Measurements from ENCODE around the gene TIMMDC1.
A peak's percentile ranks its signal among the peaks of the same experiment; 100 is the strongest.
"Not testable (repeated sequence)": the region's sequence is repeated elsewhere in the genome, so short reads cannot be mapped to it uniquely, and the experiment has no call there.

Gene TIMMDC1

DNA sequence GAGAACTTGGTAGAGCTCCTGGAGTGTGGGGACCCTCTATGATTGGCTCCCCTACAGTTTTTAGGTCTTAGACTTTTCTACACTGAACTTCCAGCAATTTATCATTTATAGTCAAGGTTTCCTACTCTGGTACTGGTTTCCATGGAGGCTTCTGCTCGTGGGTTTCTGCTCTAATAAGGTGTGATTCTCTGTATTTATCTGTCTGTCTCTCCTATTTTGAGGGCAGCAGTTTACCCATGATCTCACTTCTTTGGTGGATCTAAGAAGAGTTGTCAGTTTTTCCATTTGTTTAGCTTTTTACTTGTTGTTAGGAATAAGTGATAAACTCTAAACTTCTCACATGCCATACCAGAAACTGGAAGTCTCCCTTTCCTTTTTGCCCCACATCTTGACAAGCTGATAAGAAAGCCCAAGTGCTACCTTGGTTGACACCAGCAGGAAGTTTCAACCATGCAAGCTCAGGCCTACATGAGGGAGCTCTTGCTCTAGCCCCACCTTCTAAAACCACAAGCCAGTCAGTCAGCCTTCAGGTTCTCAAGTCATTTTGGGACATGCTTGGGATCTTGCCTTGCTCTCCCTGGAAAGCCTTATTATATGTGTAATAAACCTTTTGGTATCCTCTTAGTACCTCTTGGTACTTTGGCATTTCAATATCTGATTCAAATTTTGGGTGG is 10.0 kb downstream of the TIMMDC1 start:
- DNase-seq (ENCODE audit: insufficient read length, low spot score) = no peak
- FAIRE-seq = no peak

DNA sequence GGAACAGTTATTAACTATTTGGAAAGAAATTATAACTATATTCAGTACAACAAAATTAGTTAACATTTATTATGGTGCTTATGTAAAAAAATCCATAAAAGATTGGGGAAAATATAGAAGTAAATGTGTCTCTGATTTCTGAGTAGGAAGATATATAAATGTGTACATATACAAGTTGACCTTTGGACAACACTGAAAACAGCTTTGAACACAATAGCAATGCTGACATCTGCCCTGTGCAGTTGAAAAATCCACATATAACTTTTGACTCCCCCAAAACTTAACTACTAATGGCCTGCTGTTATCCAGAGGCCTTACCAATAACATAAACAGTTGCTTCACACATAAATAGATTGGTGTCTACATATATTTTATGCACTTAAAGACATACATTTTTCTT is 12.3 kb downstream of the TIMMDC1 start:
- FAIRE-seq = no peak

DNA sequence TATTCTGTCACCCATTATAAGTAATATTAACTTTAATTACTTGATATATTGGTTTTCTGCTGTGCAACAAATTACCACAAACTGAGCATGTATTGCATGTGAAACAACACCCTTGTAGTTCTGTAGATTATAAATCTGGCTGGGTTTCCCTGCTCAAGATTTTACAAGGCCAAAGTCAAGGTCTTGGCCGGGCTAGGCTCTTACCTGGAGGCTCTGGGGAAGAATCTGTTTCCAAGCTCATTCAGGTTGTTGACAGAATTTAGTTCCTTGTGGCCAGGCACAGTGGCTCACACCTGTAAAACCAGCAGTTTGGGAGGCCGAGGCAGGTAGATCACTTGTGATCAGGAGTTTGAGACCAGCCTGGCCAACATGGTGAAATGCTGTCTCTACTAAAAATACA is 16.3 kb downstream of the TIMMDC1 start:
- DNase-seq (ENCODE audit: insufficient read length, low spot score) = no peak
- no peak for FAIRE-seq

More for the DNA sequence above, 12.3 kb downstream of the TIMMDC1 start:
- DNase-seq (ENCODE audit: insufficient read length, low spot score) = no peak

DNA sequence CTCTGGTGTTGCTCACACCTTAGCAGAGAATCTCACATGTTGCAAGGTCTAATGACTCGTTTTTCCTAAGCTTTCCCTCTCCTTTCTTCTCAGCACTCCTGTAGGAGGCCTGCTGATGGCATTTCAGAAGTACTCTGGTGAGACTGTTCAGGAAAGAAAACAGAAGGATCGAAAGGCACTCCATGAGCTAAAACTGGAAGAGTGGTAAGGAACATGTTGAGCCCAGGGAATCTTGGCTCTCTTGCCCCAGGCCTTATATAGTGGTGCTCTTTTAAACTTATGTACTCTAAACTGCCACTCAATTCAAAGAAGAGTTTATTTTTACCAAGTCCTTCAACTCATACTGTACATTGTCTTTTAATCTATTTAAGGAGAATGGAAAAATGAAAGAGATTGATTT is 18.8 kb downstream of the TIMMDC1 start:
- DNase-seq (ENCODE audit: insufficient read length, low spot score) (no peak), FAIRE-seq (no peak)

DNA sequence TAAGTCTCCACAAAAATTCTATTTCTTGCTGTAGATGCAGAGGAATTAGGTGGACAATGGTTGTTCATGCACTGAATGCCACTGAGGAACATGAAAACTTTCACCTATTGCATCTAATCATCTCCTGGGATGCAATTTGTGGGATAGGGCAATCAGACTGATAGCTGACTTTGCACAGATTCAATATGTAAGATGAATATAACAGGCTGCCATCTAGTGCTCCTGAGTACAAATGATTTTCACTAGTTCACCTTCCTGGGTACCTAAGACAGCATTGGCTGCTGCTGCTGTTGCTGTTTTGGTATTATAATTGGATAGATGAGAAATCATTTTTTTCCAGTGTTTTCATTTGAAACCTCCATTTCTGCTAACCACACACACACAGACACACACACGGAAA is 19.7 kb downstream of the TIMMDC1 start:
- peak; percentile 40 for FAIRE-seq

DNA sequence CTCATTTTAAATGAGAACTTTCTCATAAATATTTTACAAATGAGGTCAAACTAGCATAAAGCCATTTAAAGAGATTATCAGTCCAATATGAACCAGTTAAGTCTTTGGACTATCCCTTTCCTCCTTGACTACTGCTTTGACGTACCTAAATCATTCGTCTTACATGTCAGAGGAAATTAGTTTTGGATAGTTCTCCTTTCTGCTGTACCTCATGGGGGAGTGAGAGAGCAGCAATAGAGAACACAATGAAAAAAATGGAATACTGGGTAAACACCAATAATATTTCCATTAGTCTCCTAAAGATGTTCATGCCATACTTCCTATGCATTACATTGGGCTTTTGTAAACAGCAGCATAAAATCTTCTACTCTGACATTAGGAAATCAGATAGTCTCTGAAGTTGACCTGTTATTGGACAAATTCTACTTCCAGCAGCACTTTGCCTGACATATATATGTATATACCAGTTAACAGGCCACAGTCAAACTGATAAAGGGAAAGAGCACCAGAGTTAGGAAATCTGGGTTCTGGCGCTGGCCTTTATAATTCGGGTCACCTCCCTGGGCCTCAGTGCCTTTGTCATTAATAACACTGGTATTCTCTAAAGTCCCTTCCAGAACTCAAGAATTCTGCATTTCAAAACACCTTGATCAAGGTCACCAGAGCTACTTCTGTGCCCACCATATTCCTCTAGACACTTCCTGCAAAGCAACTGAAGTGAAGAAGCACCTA is 26.8 kb downstream of the TIMMDC1 start:
- no peak for FAIRE-seq
- no peak for DNase-seq (ENCODE audit: insufficient read length, low spot score)

More for the DNA sequence above, 19.7 kb downstream of the TIMMDC1 start:
- DNase-seq (ENCODE audit: insufficient read length, low spot score) = no peak

DNA sequence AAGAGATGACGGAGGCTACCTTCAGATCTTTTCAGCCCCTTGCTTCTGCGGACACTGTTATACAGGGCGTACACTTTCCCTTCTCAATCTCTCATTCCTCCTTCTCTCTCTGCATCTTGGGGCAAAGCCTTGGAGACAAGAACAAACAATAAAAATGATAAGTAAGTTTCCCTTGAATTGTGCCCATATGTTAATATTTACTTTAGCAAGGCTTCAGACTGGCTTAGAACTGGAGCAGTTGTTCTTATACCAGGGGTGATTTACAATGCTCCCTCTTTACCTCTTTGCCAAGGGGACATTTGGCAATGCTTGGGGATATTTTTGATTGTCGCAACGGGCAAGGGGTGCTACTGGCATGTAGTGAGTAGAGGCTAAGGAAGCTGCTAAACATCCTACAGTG is 29.4 kb downstream of the TIMMDC1 start:
- FAIRE-seq (no peak), DNase-seq (ENCODE audit: insufficient read length, low spot score) (no peak)

DNA sequence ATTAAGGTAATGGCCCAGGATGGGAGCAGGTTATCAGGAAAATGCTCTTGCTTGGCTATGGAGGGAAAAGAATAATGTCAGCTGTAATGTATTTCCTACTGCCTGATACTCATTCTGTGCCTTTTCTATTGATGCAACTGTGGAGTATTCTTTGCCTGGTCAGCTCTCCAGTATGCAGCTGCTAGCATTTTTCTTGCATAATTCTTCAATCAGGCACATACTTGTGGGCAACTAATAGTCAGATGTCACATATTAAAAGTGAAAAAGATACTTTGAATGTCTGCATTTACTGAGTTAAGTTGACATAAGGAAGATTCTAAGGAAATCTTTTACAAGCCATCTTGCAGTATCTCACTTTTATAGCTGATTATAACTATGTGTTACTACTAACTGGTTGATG is 31.5 kb downstream of the TIMMDC1 start:
- DNase-seq (ENCODE audit: insufficient read length, low spot score) = no peak
- no peak for FAIRE-seq

DNA sequence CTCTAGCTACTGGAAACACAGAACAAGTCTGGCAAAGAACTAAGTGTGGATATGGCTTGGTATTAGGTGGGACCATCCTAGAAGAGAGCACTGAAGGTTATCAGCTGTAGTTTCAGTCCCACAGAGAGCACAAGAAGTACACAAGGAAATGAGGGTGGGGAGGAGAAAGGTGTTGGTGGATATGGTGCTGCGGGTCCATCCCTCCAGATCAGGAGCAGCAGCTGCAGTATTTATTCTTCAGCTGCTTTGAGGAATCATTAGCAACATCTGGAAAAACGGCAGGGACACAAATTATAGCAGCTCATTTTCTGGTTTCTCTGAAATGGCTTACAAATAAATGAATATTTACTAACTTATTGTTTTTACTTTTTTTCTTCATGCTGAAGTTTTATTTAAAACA is 32.1 kb downstream of the TIMMDC1 start:
- FAIRE-seq (peak; percentile 9), DNase-seq (ENCODE audit: insufficient read length, low spot score) (no peak)

DNA sequence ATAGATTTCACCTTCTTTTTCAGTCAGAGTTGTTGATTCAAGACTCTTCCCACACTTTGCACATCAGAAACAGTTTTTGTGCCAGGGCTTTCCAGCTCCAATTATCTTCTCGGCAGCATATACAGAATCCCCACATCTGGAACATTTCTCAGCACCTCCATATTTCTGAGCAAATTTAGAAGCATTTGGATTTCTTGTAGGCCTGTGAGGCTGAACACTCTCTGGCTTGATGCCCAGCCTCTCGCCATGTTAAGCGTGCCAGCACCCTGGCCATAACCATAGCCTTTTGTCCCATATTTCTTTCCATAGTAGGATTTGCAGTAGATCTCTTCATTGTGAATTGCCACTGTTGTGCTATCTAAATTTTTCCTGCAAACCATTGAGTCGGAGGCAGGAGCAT is 32.8 kb downstream of the TIMMDC1 start:
- FAIRE-seq = no peak
- no peak for DNase-seq (ENCODE audit: insufficient read length, low spot score)

DNA sequence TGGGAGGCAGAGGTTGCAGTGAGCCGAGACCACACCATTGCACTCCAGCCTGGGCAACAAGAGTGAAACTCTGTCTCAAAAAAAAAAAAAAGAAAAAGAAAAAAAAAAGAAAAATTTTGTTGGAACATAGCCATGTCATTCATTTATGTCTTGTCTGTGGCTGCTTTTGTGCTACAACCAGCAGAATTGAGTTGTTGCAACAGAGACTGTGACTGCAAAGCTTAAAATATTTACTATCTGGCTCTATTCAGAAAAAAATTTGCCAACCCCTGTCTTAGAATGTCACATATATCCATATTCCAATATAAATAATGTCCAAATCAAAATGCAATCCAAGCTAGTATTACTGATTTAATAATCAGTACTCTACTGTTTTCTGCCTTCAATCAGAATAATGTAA is 35.9 kb downstream of the TIMMDC1 start:
- FAIRE-seq = no peak
- DNase-seq (ENCODE audit: insufficient read length, low spot score) = no peak

DNA sequence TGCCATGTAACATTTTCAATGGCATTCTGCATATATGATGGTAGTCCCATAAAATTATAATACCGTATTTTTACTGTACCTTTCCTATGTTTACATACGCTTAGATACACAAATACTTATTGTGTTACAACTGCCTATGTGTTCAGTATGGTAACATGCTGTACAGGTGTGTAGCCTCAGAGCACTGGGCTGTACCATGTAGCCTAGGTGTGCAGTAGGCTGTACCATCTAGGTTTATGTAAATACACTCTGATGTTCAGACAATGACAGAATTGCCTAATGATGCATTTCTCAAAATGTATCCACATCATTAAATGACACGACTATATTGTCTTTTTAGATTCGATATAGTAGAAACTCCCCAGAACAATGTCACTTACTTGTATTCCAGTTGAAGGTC is 38.4 kb downstream of the TIMMDC1 start:
- FAIRE-seq = no peak

DNA sequence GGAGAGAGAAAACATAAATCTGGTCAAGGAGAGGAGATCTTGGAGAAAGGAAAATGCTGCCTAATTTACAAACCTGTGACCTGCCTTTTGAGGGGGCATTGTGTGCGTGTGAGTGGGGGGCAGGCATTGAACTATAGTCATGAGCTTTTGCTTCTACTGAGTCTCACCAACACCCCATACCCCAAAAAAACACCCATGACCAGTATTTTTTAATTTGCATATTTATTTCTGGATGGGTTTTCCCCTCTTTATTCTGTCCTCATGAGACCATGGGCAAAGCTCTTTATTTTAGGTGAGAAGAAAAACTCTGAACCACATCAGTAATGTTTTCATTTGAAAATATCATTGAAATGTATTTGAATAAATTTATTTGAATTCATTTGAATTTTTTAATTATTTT is 40.4 kb downstream of the TIMMDC1 start:
- DNase-seq (ENCODE audit: insufficient read length, low spot score) = no peak
- FAIRE-seq = no peak

More for the DNA sequence above, 38.4 kb downstream of the TIMMDC1 start:
- no peak for DNase-seq (ENCODE audit: insufficient read length, low spot score)

DNA sequence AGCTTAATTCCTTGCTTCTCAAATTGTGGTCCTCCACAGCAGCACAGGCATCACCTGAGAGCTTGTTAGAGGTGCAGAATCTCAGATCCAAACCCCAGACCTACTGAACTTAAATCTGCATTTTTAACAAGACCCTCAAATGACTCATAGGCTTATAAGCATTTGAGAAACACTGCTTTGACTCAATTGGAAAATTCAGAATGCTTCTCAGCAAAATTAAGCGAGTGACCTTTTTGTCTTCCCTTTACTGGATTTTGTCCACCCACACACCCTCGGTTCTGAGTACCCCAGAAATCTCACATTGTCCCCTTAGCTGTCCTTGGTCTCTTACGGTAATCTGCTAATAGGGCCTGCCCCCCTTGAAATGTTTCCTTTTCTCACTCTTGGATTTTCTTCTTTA is 43.2 kb downstream of the TIMMDC1 start:
- no peak for FAIRE-seq
- DNase-seq (ENCODE audit: insufficient read length, low spot score) = no peak

DNA sequence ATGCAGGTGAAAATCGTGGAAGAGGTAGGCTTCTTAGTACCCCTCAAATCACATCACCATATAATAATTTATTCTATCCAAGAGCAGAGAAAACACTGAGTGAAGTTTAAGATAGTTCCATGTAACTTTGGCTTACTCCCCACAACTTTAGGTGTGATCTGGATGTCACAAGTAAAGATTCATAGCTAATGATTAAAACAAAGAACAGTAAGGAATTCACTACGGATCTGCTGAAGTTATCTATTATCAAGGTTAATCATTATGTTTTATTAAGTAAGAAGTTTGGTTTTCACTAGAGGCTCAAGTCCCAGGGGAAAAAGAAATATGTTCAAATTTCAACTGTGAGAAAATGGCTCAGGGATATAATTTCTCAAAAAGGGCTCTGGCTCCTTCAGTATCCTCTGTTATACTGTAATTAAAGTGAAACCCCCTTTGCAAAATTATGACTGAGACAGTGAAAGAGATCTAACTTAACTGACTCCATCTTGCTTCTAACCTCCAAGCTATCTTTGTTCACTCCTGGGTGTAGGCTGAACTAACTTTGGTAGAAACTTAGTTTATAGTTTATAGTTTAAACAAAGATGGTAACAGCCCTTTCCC is 43.9 kb downstream of the TIMMDC1 start:
- no peak for DNase-seq (ENCODE audit: insufficient read length, low spot score)

DNA sequence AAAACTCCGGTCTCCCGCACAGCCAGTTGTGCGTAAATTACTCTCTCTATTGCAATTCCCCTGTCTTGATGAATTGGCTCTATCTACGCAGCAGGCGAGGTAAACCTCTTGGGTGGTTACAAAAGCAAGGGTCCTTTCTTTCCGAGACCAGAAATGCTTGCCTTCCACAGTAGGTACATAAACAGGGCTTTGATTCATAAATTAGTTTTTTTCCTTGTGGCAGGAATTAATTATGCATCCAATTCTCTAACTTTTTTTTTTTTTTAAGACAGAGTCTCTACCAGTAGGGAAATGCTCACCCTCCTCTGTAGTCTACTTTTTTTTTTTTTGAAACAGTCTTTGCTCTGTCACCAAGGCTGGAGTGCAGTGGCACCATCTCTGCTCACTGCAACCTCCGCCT is 44.8 kb downstream of the TIMMDC1 start:
- FAIRE-seq (no peak), DNase-seq (ENCODE audit: insufficient read length, low spot score) (no peak)

More for the DNA sequence above, 43.9 kb downstream of the TIMMDC1 start:
- FAIRE-seq = no peak

DNA sequence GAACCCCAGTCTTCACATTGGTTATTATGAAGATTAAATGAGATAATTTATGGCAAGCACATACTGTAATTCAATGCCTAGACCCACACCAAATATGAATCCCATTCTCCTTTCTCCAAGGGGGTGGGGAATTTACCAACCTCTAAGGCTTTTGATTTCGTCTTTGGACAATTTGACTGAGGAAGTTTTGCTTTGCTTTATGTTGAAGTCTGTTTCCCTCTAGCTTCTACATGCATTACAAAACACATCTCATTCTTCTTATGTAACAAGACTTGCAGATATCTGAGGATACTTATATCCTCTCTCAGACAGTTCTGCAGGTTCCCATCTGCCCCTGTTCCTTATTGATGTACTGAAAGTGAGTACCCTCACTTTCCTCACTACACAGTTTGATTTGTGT is 48.9 kb downstream of the TIMMDC1 start:
- DNase-seq (ENCODE audit: insufficient read length, low spot score) (no peak), FAIRE-seq (no peak)

DNA sequence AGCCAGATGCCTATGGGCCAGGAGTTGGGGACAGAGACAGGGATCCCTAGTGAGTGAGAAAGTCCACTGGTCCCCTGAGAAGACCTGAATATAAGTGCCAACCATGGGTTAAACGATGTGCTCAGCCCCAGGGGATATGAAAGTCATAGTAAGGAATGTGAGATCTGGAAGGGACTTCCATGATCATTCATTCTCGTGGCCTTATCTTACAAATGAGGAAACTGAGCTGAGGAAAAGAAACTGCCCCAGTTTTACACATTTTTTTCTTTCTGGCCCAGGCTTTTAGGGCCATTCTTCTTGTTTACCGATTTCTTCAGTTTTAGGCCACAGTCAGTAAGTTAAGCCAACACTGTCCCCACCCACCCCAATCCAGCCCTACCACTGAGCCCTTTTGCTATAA is 50.0 kb downstream of the TIMMDC1 start:
- FAIRE-seq = no peak
- DNase-seq (ENCODE audit: insufficient read length, low spot score) = no peak

DNA sequence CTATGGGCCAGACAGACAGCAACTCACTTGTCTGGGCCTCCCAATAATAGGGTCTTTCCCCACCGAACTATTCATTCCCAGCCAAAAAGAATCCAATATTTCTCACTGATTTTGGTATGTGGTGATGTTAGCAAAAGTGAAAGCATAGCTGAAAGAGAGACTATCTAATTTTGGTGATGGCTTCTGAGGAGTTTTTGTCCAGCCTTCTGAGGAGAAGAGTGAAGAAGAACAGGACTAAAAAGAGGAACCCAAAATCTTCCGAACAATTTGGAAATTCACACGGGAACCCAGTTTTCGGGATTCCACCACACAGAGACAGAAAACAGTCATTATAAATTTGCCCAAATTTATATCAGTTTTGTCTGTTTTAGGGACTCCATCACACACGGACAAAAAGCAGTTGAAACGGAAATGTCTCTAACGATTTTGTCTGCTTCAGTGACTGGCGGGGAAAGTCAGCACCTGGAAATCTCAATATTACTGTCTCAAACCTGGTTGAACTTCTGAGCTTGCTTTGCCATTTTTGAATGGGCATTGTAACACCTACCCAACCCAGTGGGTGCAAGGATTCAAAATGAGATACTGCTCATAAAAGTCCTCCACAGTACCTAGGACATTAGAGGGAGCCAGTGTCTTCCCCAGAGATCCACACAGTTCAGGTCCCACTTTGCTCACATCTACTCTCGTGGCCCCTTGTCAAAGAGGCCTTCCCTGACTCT is 52.0 kb downstream of the TIMMDC1 start:
- DNase-seq (ENCODE audit: insufficient read length, low spot score) = no peak
- FAIRE-seq = no peak

DNA sequence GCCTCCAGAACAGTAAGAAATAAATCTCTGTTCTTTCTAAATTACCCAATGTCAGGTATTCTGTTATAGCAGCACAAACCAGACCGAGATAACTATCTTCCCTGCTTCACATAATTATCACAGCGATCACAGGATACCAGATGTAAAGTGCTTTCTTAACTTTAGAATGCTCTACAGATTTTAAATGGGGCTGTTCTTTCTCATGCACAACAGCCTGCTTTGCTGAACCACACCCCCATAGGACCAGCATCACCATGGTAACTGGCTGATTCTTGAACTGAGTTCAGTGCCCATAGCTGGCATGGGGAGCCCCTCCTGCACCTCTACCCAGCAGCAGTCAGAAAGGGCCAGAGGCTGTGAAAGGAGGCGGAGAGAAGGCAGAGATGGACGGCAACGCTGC is 53.3 kb downstream of the TIMMDC1 start:
- DNase-seq (ENCODE audit: insufficient read length, low spot score) = no peak
- FAIRE-seq = no peak

DNA sequence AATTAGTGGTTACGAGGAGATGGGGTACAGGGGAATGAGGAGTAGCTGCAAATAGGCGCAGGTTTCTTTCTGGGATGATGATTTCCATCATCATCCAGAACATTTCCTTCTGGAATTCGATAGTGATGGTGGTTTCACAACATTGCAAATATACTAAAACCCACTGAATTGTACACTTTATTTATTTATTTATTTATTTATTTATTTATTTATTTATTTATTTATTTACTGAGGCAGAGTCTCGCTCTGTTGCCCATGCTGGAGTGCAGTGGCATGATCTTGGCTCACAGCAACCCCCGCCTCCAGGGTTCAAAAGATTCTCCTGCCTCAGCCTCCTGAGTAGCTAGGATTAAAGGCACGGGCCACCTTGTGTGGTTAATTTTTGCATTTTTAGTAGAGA is 54.6 kb downstream of the TIMMDC1 start:
- not testable (repeated sequence) for FAIRE-seq; DNase-seq (ENCODE audit: insufficient read length, low spot score)
